Heart right ventricle (tissue), 16 donors: ENCODE results near the gene FAM76A. TPM values are rescaled to one million over a fixed set of nuclear protein-coding genes. Genes with fewer than 3 reads are reported as not detected.
"Not testable (repeated sequence)": the region's sequence is repeated elsewhere in the genome, so short reads cannot be mapped to it uniquely, and the experiment has no call there.

Experiments used
- ATAC-seq, 8 donors: fragments of 200-7000 bp; cut with Tn5 transposase; one replicate each; pipeline ENCODE4 v1.9.1; 2020; ENCODE audit warnings: mild to moderate bottlenecking in 8 of 8, moderate library complexity in 8 of 8, moderate number of reproducible peaks in 1 of 8
- DNase-seq, 2 donors: peaks; one replicate each; pipeline ENCODE4 v3.0.0-alpha.2; 2020
- H3K27ac ChIP-seq, 10 donors: fragments of 200-600 bp; sonication (generic) in 2 of 10; one replicate each; pipeline versions ENCODE4 v1.5.0 to v1.8.0; 2020 to 2022; ENCODE audit warnings: mild to moderate bottlenecking in 3 of 10
- H3K27me3 ChIP-seq, 7 donors: fragments of 200-600 bp; one replicate each; pipeline ENCODE4 v1.8.0; 2021 to 2022; ENCODE audit warnings: mild to moderate bottlenecking in 2 of 7
- H3K36me3 ChIP-seq, 9 donors: fragments of 200-600 bp; sonication (generic) in 1 of 9; one replicate each; pipeline versions ENCODE4 v1.5.0 to v1.8.0; 2020 to 2022; ENCODE audit warnings: mild to moderate bottlenecking in 2 of 9
- H3K4me1 ChIP-seq, 9 donors: fragments of 200-600 bp; sonication (generic) in 1 of 9; one replicate each; pipeline versions ENCODE4 v1.5.0 to v1.8.0; 2020 to 2022; ENCODE audit warnings: mild to moderate bottlenecking in 4 of 9
- H3K4me3 ChIP-seq, 10 donors: fragments of 200-600 bp; sonication (generic) in 2 of 10; one replicate each; pipeline versions ENCODE4 v1.5.0 to v1.8.0; 2020 to 2022; ENCODE audit warnings: mild to moderate bottlenecking in 7 of 10, moderate library complexity in 2 of 10
- H3K9me3 ChIP-seq, 11 donors: fragments of 200-600 bp in 10 of 11; sonication (generic) in 2 of 11; one replicate each; pipeline versions ENCODE4 v1.5.0 to v1.8.0; 2013 to 2022; ENCODE audit warnings: mild to moderate bottlenecking in 2 of 11, control low read depth in 1 of 11, moderate library complexity in 1 of 11
- CTCF ChIP-seq, 9 donors: fragments of 200-600 bp; sonication (generic) in 2 of 9; IDR thresholded peaks; one replicate each; pipeline versions ENCODE4 v1.5.0 to v1.8.0; 2021 to 2022; ENCODE audit warnings: antibody characterized with exemption in 9 of 9, mild to moderate bottlenecking in 5 of 9, moderate library complexity in 1 of 9
- WGBS, 2 donors: extraction: QIAGEN DNeasy Blood & Tissue Kit; methylation state at CpG; one replicate each; pipeline ENCODE4 v1.1.7; 2013; ENCODE audit warnings: inconsistent platforms in 1 of 2; 5-methylcytosine and 5-hydroxymethylcytosine counted together
- intact Hi-C, 10 donors: fragments of 100-400 bp; cut with DNase I; formaldehyde crosslinking; loops; one replicate each; pipeline versions ENCODE4 v1.11.1 to v1.14.2; 2022
- polyA plus RNA-seq, 2 donors: library from polyadenylated mRNA; stranded (reverse); fragments of 200-250 nt; gene quantifications; one replicate each; pipeline ENCODE4 v1.2.3, GENCODE V29; 2013
- total RNA-seq, 10 donors: library from RNA; stranded (reverse); fragmentation: NEBNext Ultra II Directional in 3 of 10; extraction: Animal tissue kit (Norgen Biotek cat#: 25700) in 3 of 10; gene quantifications; one replicate each; pipeline versions ENCODE4 v1.2.1 to v1.2.4, GENCODE V29; 2021 to 2023
- donor health status: Arrhythmogenic right ventricular cardiomyopathy.
- donor health status: ischemic (EF 13 %, LVEDD 7.1; RV severe dilation, severe dysfunction).
- donor health status: healthy with polysubstance abuse.
- donor health status: DM: no; HTN: yes; CAD: no.
- donor health status: DM: no; HTN: no; CAD: no.
- donor health status: ischemic (EF 25% LVEDD 6.9; RV normal size, moderate dysfunction).
- donor health status: ischemic (EF 25% LVEDD 5.7; RV mildly dilated, moderate dysfunction).
- donor health status: healthy.
- donor health status: DM: yes; HTN: yes; CAD: no.
- donor health status: Ischemic cardiomyopathy.
- donor health status: ischemic (EF 35%, LVEDD 5.7; RV mildly dilated, moderate dysfunction).
- donor health status: nonischemic (EF 11% LVEDD 7.7; RV severe dilation, severe dysfunction).
- donor health status: DM: yes; HTN: yes; CAD: no.
- donor health status: PGD.
- donor health status: ischemic (EF 29% LVEDD 5.4; RV normal size, mild dysfunction).
- donor health status: nonischemic (EF 23%, LVEDD 6.1; RV moderate dilation, normal function).

The FAM76A gene
- total and polyA plus RNA-seq, 12 donors = 2.8 to 15.1 (median 12.7) TPM

GRCh38 chr1:27804791-27805190 is 79.0 kb downstream of the FAM76A start:
- intact Hi-C loops = no loop called here
- Histone ChIP-seq H3K4me1 (no peaks in the 10 kb centered on the region), H3K27me3 (no peaks in the 10 kb centered on the region), H3K9me3 (no peaks in the 10 kb centered on the region), H3K4me3 (no peak overlapping the region), H3K27ac (no peak overlapping the region), H3K36me3 (peaks cover 0 to 98% (median 43%) of the 10 kb centered on the region in 9 donors)
- DNase-seq (no peak), ATAC-seq (no peak)
- 90 to 91% methylated on average over 5 of the region's 5 CpGs for WGBS, 2 donors
- no peak for TF ChIP-seq CTCF (IDR thresholded peaks at IDR 0.05)

DNA sequence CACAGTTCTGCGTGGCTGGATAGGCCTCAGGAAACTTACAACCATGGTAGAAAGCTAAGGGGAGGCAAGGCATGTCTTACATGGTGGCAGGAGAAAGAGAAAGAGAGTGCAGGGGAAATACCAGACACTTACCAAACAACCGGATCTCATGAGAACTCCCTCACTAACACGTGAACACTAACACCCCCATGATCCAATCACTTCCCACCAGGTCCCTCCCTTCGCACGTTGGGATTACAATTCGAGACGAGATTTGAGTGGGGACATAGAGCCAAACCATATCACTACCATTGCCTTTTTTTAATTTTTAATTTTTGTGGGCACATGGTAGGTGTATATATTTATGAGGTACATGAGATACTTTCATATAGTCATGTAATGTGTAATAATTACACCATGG is 81.0 kb downstream of the FAM76A start:
- H3K27me3 ChIP-seq = no peaks in the 10 kb centered on the region
- peaks cover 0 to 100% (median 27%) of the 10 kb centered on the region in 9 donors for H3K36me3 ChIP-seq
- intact Hi-C loops = no loop called here
- no peak for TF ChIP-seq CTCF (IDR thresholded peaks at IDR 0.05)
- ATAC-seq = no peak
- no peak overlapping the region for H3K27ac ChIP-seq
- no peak for DNase-seq
- 93 to 94% methylated on average over 7 of the region's 7 CpGs for whole genome bisulfite sequencing, 2 donors
- H3K9me3 ChIP-seq = no peaks in the 10 kb centered on the region
- H3K4me1 ChIP-seq = no peaks in the 10 kb centered on the region
- H3K4me3 ChIP-seq = no peak overlapping the region

- no peak overlapping the region for H3K4me3 ChIP-seq
- WGBS, 2 donors = 72 to 77% methylated on average over 2 of the region's 2 CpGs
These were observed 81.6 kb downstream of the FAM76A start for GRCh38 chr1:27807385-27807784.

DNA sequence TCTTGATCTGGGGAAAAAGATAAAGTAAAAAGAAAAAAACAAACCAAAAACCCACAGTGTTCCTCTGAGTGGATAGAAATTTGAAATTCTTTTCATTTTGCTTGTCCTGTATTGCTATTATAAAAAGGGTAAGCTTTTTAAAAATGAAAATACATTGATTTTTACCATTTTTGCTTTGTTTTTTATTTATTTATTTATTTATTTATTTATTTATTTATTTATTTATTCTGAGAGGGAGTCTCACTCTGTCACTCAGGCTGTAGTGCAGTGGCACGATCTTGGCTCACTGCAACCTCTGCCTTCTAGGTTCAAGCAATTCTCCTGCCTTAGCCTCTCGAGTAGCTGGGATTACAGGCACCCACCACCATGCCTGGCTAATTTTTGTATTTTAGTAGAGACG is 82.4 kb downstream of the FAM76A start:
- peaks cover 0 to 100% (median 35%) of the 10 kb centered on the region in 9 donors for H3K36me3 ChIP-seq
- WGBS, 2 donors = 95 to 97% methylated on average over 3 of the region's 3 CpGs

More at GRCh38 chr1:27807385-27807784, 81.6 kb downstream of the FAM76A start:
- no peaks in the 10 kb centered on the region for H3K9me3 ChIP-seq
- ATAC-seq (no peak), DNase-seq (no peak)
- H3K36me3 ChIP-seq = peaks cover 0 to 100% (median 30%) of the 10 kb centered on the region in 9 donors
- H3K27me3 ChIP-seq = no peaks in the 10 kb centered on the region
- intact Hi-C loops = no loop called here
- no peak overlapping the region for H3K27ac ChIP-seq
- H3K4me1 ChIP-seq = no peaks in the 10 kb centered on the region
- TF ChIP-seq CTCF (IDR thresholded peaks at IDR 0.05) = no peak

GRCh38 chr1:27809883-27810282 is 84.1 kb downstream of the FAM76A start:
- TF ChIP-seq CTCF (IDR thresholded peaks at IDR 0.05) = no peak
- no peak for ATAC-seq
- no peak for DNase-seq
- Histone ChIP-seq H3K27ac (no peak overlapping the region), H3K27me3 (no peaks in the 10 kb centered on the region), H3K36me3 (peaks cover 0 to 100% (median 39%) of the 10 kb centered on the region in 9 donors), H3K4me3 (no peak overlapping the region), H3K9me3 (no peaks in the 10 kb centered on the region), H3K4me1 (no peaks in the 10 kb centered on the region)
- WGBS, 2 donors = 88% methylated on average over 1 of the region's 1 CpG
- intact Hi-C loops = no loop called here

More for the DNA sequence above, 82.4 kb downstream of the FAM76A start:
- DNase-seq, H3K27ac ChIP-seq, H3K9me3 ChIP-seq, H3K4me1 ChIP-seq, ATAC-seq, H3K27me3 ChIP-seq, intact Hi-C loops, H3K4me3 ChIP-seq: not testable (repeated sequence)
